GM12878 (cell line): ENCODE results near the gene CILP. TPM values are rescaled to one million over a fixed set of nuclear protein-coding genes. Genes with fewer than 3 reads are reported as not detected.

Experiments used
- ATAC-seq: fragments of 200-7000 bp; cut with Tn5 transposase; 3 replicates; pipeline ENCODE4 v1.9.1; 2020; ENCODE audit warnings: mild to moderate bottlenecking, moderate library complexity
- BruUV-seq: library from RNA; stranded (reverse); fragments of 400-500 nt; replicated peaks from 2 replicates; lab custom pipeline; 2021; lab: Mats Ljungman, UMichigan
- CTCF ChIA-PET: fragments of 300-600 bp; sonication (Branson Sonifier 250); formaldehyde crosslinking; extraction: SDS; loops from one replicate; lab custom pipeline; 2021; ENCODE audit warnings: inconsistent platforms; lab: Yijun Ruan, JAX
- POLR2A ChIA-PET: fragments of 350-600 bp; formaldehyde crosslinking; extraction: SDS; loops from one replicate; lab custom pipeline; 2021; ENCODE audit warnings: inconsistent platforms; lab: Charles Lee
- RAD21 ChIA-PET: fragments of 300-600 bp; sonication (Branson Sonifier 250); formaldehyde crosslinking; loops from one replicate; lab custom pipeline; 2023; ENCODE audit warnings: antibody characterized with exemption; ENCODE audit not compliant: unreplicated experiment; lab: Charles Lee
- SMC1A ChIA-PET: fragments of 300-600 bp; sonication (Branson Sonifier 250); formaldehyde crosslinking; loops from one replicate; lab custom pipeline; 2023; ENCODE audit not compliant: unreplicated experiment, uncharacterized antibody; lab: Charles Lee
- DNase-seq: peaks from one replicate; pipeline ENCODE4 v3.0.0-alpha.2; 2011; ENCODE audit warnings: low read depth, low spot score
- FAIRE-seq: peaks from 3 replicates; lab custom pipeline; 2011; peaks lifted over from hg19 to GRCh38; lab: Jason Lieb, UNC
- H2AFZ ChIP-seq: 2 replicates; pipeline ENCODE4 v1.6.0; 2011; ENCODE audit warnings: low read depth, low read length, control low read depth; ENCODE audit not compliant: control insufficient read depth
- H3K27ac ChIP-seq: 2 replicates; pipeline ENCODE4 v1.5.1; 2011; ENCODE audit warnings: control low read depth; ENCODE audit not compliant: control insufficient read depth, insufficient read depth
- H3K27me3 ChIP-seq, 2 experiments: replicated peaks in 1 of 2; 2 replicates each; pipeline versions ENCODE4 v1.6.0 to v1.6.1; 2011; ENCODE audit warnings: low read length in 1 of 2; ENCODE audit not compliant: control insufficient read depth in 2 of 2, insufficient read depth in 2 of 2
- H3K36me3 ChIP-seq, 2 experiments: 2 replicates each; pipeline ENCODE4 v1.5.1; 2011; ENCODE audit warnings: low read length in 1 of 2; ENCODE audit not compliant: control insufficient read depth in 2 of 2, insufficient read depth in 2 of 2
- H3K4me1 ChIP-seq: 2 replicates; pipeline ENCODE4 v1.6.1; 2011; ENCODE audit warnings: mild to moderate bottlenecking, low read length, moderate library complexity, mixed read lengths; ENCODE audit not compliant: control insufficient read depth, insufficient read depth
- H3K4me2 ChIP-seq: 2 replicates; pipeline ENCODE4 v1.6.0; 2011; ENCODE audit warnings: control low read depth; ENCODE audit not compliant: control insufficient read depth, insufficient read depth
- H3K4me3 ChIP-seq: fragments of 200-600 bp; sonication (generic); 2 replicates; pipeline ENCODE4 v1.5.1; 2016
- H3K79me2 ChIP-seq: 2 replicates; pipeline ENCODE4 v1.6.0; 2011; ENCODE audit warnings: low read length; ENCODE audit not compliant: control insufficient read depth, insufficient read depth
- H3K9ac ChIP-seq: 2 replicates; pipeline ENCODE4 v1.8.0; 2011; ENCODE audit warnings: low read length, control low read depth, mixed read lengths; ENCODE audit not compliant: control insufficient read depth, insufficient read depth
- H3K9me3 ChIP-seq: replicated peaks from 3 replicates; pipeline ENCODE4 v1.5.1; 2011; ENCODE audit warnings: mild to moderate bottlenecking, low read length; ENCODE audit not compliant: control insufficient read depth, insufficient read depth
- H4K20me1 ChIP-seq: 2 replicates; pipeline ENCODE4 v1.6.0; 2011; ENCODE audit not compliant: control insufficient read depth, insufficient read depth
- BCL3 ChIP-seq: IDR thresholded peaks from 2 replicates; pipeline ENCODE4 v1.6.1; 2011; ENCODE audit warnings: borderline replicate concordance, low read depth, mild to moderate bottlenecking, moderate library complexity, low read length; ENCODE audit not compliant: insufficient read depth, poor library complexity, severe bottlenecking
- CHD1 ChIP-seq: IDR thresholded peaks from 2 replicates; pipeline ENCODE4 v1.6.1; 2012; ENCODE audit warnings: low read depth, low read length, improper control_type of control experiment
- CREM ChIP-seq: IDR thresholded peaks from 2 replicates; pipeline ENCODE4 v1.6.1; 2014; ENCODE audit warnings: antibody characterized with exemption, low read depth
- EED ChIP-seq: sonication (generic); IDR thresholded peaks from 2 replicates; pipeline ENCODE4 v1.6.1; 2016; ENCODE audit warnings: antibody characterized with exemption, low read depth
- FOXM1 ChIP-seq: IDR thresholded peaks from 2 replicates; pipeline ENCODE4 v1.6.1; 2012; ENCODE audit warnings: low read depth, mild to moderate bottlenecking, inconsistent platforms, low read length, moderate library complexity
- NBN ChIP-seq: fragments of 450-650 bp; IDR thresholded peaks from 2 replicates; pipeline ENCODE4 v1.6.1; 2016
- RB1 ChIP-seq: fragments of 450-650 bp; formaldehyde crosslinking; IDR thresholded peaks from 2 replicates; pipeline ENCODE4 v1.6.1; 2017; ENCODE audit warnings: mild to moderate bottlenecking, borderline replicate concordance
- SKIL ChIP-seq: fragments of 450-650 bp; IDR thresholded peaks from 2 replicates; pipeline ENCODE4 v1.6.1; 2017; ENCODE audit warnings: mild to moderate bottlenecking, low read depth, inconsistent platforms; ENCODE audit not compliant: poor library complexity, severe bottlenecking
- WRNIP1 ChIP-seq: IDR thresholded peaks from 2 replicates; pipeline ENCODE4 v1.6.1; 2011; ENCODE audit warnings: low read depth, low read length, improper control_type of control experiment, borderline replicate concordance
- ZNF217 ChIP-seq: fragments of 450-650 bp; IDR thresholded peaks from 2 replicates; pipeline ENCODE4 v1.6.1; 2017; ENCODE audit warnings: antibody characterized with exemption, mild to moderate bottlenecking
- ZSCAN29 ChIP-seq: fragments of 450-650 bp; IDR thresholded peaks from 2 replicates; pipeline ENCODE4 v1.6.1; 2017; ENCODE audit warnings: mild to moderate bottlenecking, moderate library complexity
- WGBS: methylation state at CpG from one replicate; pipeline ENCODE4 v1.1.6; 2016; ENCODE audit warnings: low lambda C conversion rate; ENCODE audit not compliant: insufficient replicate concordance, insufficient coverage; ENCODE audit errors: missing lambda C conversion rate; 5-methylcytosine and 5-hydroxymethylcytosine counted together
- in situ Hi-C: fragments of 300-500 bp; cut with MboI; formaldehyde crosslinking; loops from 9 replicates; pipeline ENCODE4 v1.14.3; 2018; ENCODE audit warnings: mixed read lengths
- intact Hi-C: fragments of 100-400 bp; cut with micrococcal nuclease; formaldehyde crosslinking; loops from one replicate; pipeline ENCODE4 v1.14.2; 2022; ENCODE audit not compliant: unreplicated experiment
- polyA plus RNA-seq, 11 experiments: library from polyadenylated mRNA; depleted of rRNA in 4 of 11; unstranded in 6 of 11; stranded (reverse) in 5 of 11; fragments of >200 nt; fragmentation: Nextera tagmentation in 4 of 11; fragmentation: Illumina TruSeq in 1 of 11; extraction: Ambion mirVana in 4 of 11; extraction: Trizol in 1 of 11; gene quantifications; 1 replicate in 1 of 11; 2 replicates in 10 of 11; pipeline versions ENCODE4 v1.2.1 to v1.2.3, GENCODE V29; 2011 to 2016; ENCODE audit warnings: inconsistent platforms in 2 of 11, missing spikeins in 2 of 11, low read depth in 1 of 11
- total RNA-seq, 4 experiments: library from RNA; depleted of rRNA in 3 of 4; stranded (reverse); fragments of >200 nt in 3 of 4; fragmentation: Illumina TruSeq in 1 of 4; extraction: Trizol in 1 of 4; gene quantifications; 2 replicates each; pipeline versions ENCODE4 v1.2.1 to v1.2.3, GENCODE V29; 2013 to 2021

The CILP gene
- total and polyA plus RNA-seq, 10 of the 15 experiments (the other 5 are each of a cell fraction or from before 2014, with no cell fraction given): 0.03 to 0.06 (median 0.04) TPM; not detected in 4

DNA sequence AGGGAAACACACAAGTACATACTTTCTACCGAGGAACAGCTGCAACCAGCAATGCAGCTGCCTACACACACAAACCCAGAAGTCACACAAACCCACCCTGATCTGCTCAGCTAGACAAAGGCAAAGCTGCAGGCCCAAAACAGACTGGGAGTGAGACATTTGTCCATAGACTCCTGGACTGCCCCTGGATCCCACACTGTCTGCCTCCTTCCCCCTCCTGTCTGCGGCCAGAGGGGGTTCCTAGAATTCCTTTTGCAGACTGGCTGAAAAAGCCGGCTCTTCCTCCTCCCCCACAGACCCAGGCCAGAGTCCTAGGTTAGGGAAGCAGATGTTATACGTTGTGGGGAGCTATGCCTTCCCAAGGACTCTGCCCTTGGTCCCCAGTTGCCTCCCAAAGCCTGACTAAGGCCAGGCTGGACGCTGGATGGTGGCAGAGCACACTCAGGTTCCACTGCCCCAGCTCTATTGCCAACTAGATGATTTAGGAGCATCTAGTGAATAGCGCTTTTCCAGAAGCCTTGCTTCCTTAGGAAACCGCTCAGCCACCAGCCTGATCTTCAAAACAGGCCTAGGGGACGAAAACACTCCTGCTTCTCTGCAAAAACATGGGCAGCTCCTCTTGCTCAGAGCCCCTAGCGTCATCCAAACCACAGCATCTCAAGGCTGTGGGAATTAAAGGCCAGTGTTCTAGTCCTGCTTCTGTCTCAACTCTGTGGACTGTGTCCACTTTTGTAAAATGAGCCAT is 37.4 kb upstream of the CILP start:
- RAD21 ChIA-PET: interaction anchor here (1.2 to 1.5 kb wide), 3 partner anchors 34 to 215 kb away, joined by 3 read pairs; no protein-coding TSS in a partner anchor
- H3K4me2 ChIP-seq: no peak overlapping the region
- peaks cover 11% of the 10 kb centered on the region for H3K4me1 ChIP-seq
- in situ Hi-C loops (no loop called here), intact Hi-C loops (no loop called here)
- no peaks in the 10 kb centered on the region for H3K36me3 ChIP-seq
- no peaks in the 10 kb centered on the region for H3K27me3 ChIP-seq
- WGBS: 77% methylated on average over 9 of the region's 9 CpGs
- BruUV-seq: no TSS peak
- no peak overlapping the region for H3K9ac ChIP-seq
- H2AFZ ChIP-seq: no peak overlapping the region
- TF ChIP-seq ZSCAN29 (no peak), FOXM1 (no peak), WRNIP1 (no peak), EED (no peak), SKIL (no peak), RB1 (no peak), BCL3 (no peak), CREM (no peak), CHD1 (no peak), NBN (no peak), ZNF217 (no peak)
- no peak overlapping the region for H3K4me3 ChIP-seq
- DNase-seq (no peak), ATAC-seq (no peak), FAIRE-seq (no peak)
- H3K79me2 ChIP-seq: no peaks in the 10 kb centered on the region
- CTCF ChIA-PET: interaction anchor here (1.0 to 1.1 kb wide), 2 partner anchors 37 kb away, joined by 3 to 5 read pairs; partner anchors contain the start of gene CILP
- H3K27ac ChIP-seq: no peak overlapping the region
- SMC1A ChIA-PET: interaction anchor here (1.0 to 1.2 kb wide), 2 partner anchors 11 to 28 kb away, joined by 3 to 5 read pairs; no protein-coding TSS in a partner anchor
- POLR2A ChIA-PET: interaction anchor here (1.3 kb wide), 1 partner anchor 37 kb away, joined by 3 read pairs; no protein-coding TSS in a partner anchor
- no peaks in the 10 kb centered on the region for H3K9me3 ChIP-seq
- no peaks in the 10 kb centered on the region for H4K20me1 ChIP-seq
